Measurements from ENCODE around the gene PNKP. TPM values are rescaled to one million over a fixed set of nuclear protein-coding genes. Genes with fewer than 3 reads are reported as not detected.

The PNKP gene
- total RNA-seq, 4 donors from 2014 or later: 33.9 to 69.7 (median 50.2) TPM

DNA sequence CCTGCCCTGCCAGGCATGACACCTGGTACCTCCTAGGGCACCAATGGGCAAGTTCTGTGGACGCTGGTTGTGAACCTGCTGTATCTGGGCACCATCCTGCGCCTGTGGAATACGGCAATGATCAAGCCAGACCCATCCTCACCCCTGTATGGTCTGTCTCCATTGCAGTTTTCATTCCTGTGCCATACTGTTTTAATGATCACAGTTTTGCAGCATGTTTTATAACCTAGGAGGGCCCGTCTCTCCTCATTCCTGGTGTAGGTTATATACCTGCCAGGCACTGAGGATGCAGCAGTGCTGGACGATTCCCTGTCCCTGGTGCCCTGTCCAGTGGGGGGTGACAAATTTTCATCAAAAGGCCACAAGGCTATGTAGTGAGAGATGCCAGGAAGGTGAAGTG lies 15.7 kb upstream of the PNKP start:
- DNase-seq (ENCODE audit: low spot score): no peak
- ATAC-seq (ENCODE audit: low FRiP score): no peak
- no peak for TF ChIP-seq CTCF (IDR thresholded peaks at IDR 0.05)

- ATAC-seq (ENCODE audit: low FRiP score) (no peak), DNase-seq (ENCODE audit: low spot score) (no peak)
- TF ChIP-seq CTCF (IDR thresholded peaks at IDR 0.05): no peak
Observed at GRCh38 chr19:49882643-49883042, 15.3 kb upstream of the PNKP start.

DNA sequence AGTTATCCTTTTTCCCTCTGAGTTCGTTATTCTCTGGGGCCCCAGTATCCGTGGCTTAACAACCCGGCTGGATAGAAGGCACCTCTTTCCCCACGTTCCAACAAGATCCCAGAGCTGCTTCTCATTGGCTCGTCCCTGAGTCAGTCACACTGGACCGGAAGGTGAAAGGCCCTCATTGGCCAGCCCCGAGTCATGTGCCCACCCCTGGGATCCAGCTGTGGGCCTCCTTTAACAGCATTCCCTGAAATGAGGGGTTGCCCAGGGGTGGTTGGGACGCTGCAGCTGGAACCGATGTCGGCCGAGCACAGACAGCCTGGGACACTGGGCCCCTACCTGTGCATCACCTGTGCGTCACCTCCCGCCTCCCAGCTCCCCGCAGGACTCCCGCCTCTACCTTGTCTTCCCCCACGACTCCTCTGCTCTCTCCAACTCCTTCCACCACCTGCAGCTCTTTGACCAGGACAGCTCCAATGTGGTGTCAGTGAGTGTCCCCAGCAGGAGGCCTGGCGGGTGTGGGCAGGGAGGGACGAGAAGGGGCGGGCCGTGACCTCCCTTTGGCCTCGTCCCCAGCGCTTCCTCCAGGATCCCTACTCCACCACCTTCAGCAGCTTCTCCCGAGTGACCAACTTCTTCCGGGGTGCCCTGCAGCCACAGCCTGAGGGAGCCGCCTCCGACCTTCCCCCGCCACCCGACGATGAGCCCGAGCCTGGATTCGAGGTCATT lies 14.5 kb upstream of the PNKP start:
- TF ChIP-seq CTCF (IDR thresholded peaks at IDR 0.05): no peak
- no peak for ATAC-seq (ENCODE audit: low FRiP score)
- no peak for DNase-seq (ENCODE audit: low spot score)

DNA sequence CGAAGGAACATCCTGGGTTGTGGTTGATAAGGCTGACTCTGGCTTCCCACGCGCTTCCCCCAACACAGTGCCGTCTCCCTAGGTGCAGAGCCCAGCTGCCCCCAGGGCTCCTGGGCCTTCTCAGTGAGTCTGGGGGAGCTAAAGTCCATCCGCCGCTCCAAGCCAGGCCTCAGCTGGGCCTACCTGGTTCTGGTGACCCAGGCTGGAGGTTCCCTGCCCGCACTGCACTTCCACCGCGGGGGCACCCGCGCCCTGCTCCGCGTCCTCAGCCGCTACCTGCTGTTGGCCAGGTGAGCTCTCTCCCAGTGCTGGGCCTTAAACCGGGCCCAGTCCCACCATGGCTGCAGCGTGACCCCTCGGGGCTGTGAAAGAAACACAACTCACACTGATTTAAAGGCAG lies 13.8 kb upstream of the PNKP start:
- DNase-seq (ENCODE audit: low spot score): no peak
- no peak for TF ChIP-seq CTCF (IDR thresholded peaks at IDR 0.05)
- ATAC-seq (ENCODE audit: low FRiP score): no peak

- no peak for TF ChIP-seq CTCF (IDR thresholded peaks at IDR 0.05)
- ATAC-seq (ENCODE audit: low FRiP score) (no peak), DNase-seq (ENCODE audit: low spot score) (no peak)
Observed at GRCh38 chr19:49880162-49880869, 12.9 kb upstream of the PNKP start.

DNA sequence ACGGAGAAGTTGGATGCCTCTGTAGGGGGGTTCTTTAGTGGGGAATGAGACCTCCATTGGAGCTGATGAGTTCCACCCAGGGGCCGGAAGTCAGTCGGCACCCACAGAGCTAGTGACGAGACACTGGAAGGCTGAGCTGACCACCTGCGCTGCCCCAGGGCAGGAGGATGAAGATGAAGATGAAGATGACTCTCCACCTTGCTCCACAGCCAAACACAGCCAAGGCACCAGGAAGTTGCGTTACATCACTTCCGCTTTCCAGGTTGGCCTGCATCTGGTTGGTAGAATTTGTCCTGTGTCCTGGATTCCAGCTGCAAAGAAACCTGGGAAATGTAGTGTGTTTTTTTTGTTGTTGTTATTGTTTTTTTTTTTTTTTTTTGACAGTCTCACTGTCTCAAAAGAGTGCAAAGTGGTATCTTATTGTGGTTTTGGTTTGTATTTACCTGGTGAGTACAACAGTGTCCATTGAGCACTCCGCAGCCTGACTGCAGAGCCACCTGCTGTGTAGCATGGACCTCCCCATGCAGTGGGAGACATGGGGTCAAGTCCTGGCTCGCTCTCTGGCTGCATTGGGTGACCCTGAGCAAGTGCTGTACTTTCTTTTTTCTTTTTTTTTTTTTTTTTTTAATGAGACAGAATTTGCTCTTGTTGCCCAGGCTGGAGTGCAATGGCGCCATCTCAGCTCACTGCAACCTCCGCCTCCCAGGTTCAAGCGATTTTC lies 12.0 kb upstream of the PNKP start:
- ATAC-seq (ENCODE audit: low FRiP score) (no peak), DNase-seq (ENCODE audit: low spot score) (no peak)
- no peak for TF ChIP-seq CTCF (IDR thresholded peaks at IDR 0.05)
